B cell (primary cell): ENCODE results near the gene DSCAML1. TPM values are rescaled to one million over a fixed set of nuclear protein-coding genes. Genes with fewer than 3 reads are reported as not detected.

ENCODE experiments used
- ATAC-seq: fragments of 200-7000 bp; cut with Tn5 transposase; one replicate; pipeline ENCODE4 v1.10.0; 2021; ENCODE audit warnings: low read depth, mild to moderate bottlenecking, moderate number of reproducible peaks, moderate library complexity
- CTCF ChIA-PET: fragments of 350-600 bp; sonication (Branson Sonifier 250); formaldehyde crosslinking; loops from one replicate; lab custom pipeline; 2021; ENCODE audit warnings: antibody characterized with exemption, inconsistent platforms; lab: Charles Lee
- POLR2A ChIA-PET: fragments of 350-600 bp; sonication (Branson Sonifier 250); formaldehyde crosslinking; loops from one replicate; lab custom pipeline; 2021; ENCODE audit warnings: antibody characterized with exemption; lab: Charles Lee
- DNase-seq: peaks from one replicate; pipeline ENCODE4 v3.0.0; 2013
- H2AFZ ChIP-seq: 2 replicates; pipeline ENCODE4 v1.6.1; 2012; ENCODE audit warnings: mild to moderate bottlenecking, low read depth, low read length; ENCODE audit not compliant: insufficient read depth, poor library complexity, severe bottlenecking
- H3K27ac ChIP-seq, 2 donors: 1 replicate in 1 of 2; 2 replicates in 1 of 2; pipeline ENCODE4 v1.5.1; 2012 to 2013; ENCODE audit warnings: low read length in 2 of 2, mild to moderate bottlenecking in 2 of 2, moderate library complexity in 1 of 2
- H3K27me3 ChIP-seq, 4 experiments: fragments of 200-600 bp in 1 of 4; sonication (generic) in 1 of 4; replicated peaks in 1 of 4; 1 replicate in 2 of 4; 2 replicates in 2 of 4; pipeline versions ENCODE4 v1.6.1 to v1.7.0; 2013 to 2016; ENCODE audit warnings: low read length in 3 of 4, mild to moderate bottlenecking in 2 of 4, mixed read lengths in 1 of 4, moderate library complexity in 1 of 4; ENCODE audit not compliant: insufficient read depth in 4 of 4, control insufficient read depth in 3 of 4; ENCODE audit errors: control extremely low read depth in 1 of 4
- H3K36me3 ChIP-seq, 2 experiments: replicated peaks in 1 of 2; 1 replicate in 1 of 2; 2 replicates in 1 of 2; pipeline versions ENCODE4 v1.6.1 to v1.7.1; 2013; ENCODE audit warnings: low read length in 1 of 2; ENCODE audit not compliant: insufficient read depth in 2 of 2, control insufficient read depth in 1 of 2; ENCODE audit errors: control extremely low read depth in 1 of 2, extremely low read depth in 1 of 2
- H3K4me1 ChIP-seq, 2 donors: fragments of 200-600 bp in 1 of 2; sonication (generic) in 1 of 2; 1 replicate in 1 of 2; 2 replicates in 1 of 2; pipeline versions ENCODE4 v1.5.1 to v1.6.1; 2013 to 2017; ENCODE audit warnings: low read length in 2 of 2; ENCODE audit not compliant: control insufficient read depth in 2 of 2, insufficient read depth in 2 of 2
- H3K4me2 ChIP-seq: replicated peaks from 2 replicates; pipeline ENCODE3; 2012; ENCODE audit warnings: mild to moderate bottlenecking, low read depth, low read length; ENCODE audit not compliant: poor library complexity, severe bottlenecking
- H3K4me3 ChIP-seq, 5 experiments: fragments of 200-600 bp in 1 of 5; sonication (generic) in 1 of 5; 1 replicate in 3 of 5; 2 replicates in 2 of 5; pipeline versions ENCODE4 v1.5.1 to v1.7.0; 2011 to 2016; ENCODE audit warnings: low read length in 4 of 5, mild to moderate bottlenecking in 4 of 5, low read depth in 2 of 5, control low read depth in 1 of 5, moderate library complexity in 1 of 5; ENCODE audit not compliant: insufficient read depth in 1 of 5; ENCODE audit errors: control extremely low read depth in 1 of 5, extremely low read depth in 1 of 5
- H3K79me2 ChIP-seq: fragments of 200-600 bp; sonication (generic); one replicate; pipeline ENCODE4 v1.6.0; 2016; ENCODE audit warnings: low read length; ENCODE audit not compliant: control insufficient read depth, insufficient read depth
- H3K9ac ChIP-seq: fragments of 200-600 bp; sonication (generic); 2 replicates; pipeline ENCODE4 v1.6.1; 2017; ENCODE audit warnings: mild to moderate bottlenecking, low read length, moderate library complexity
- H3K9me3 ChIP-seq, 3 donors: one replicate each; pipeline versions ENCODE4 v1.6.1 to v1.7.1; 2013; ENCODE audit warnings: low read length in 2 of 3; ENCODE audit not compliant: control insufficient read depth in 2 of 3, insufficient read depth in 1 of 3; ENCODE audit errors: control extremely low read depth in 1 of 3
- H4K20me1 ChIP-seq: 2 replicates; pipeline ENCODE4 v1.6.0; 2012; ENCODE audit warnings: mild to moderate bottlenecking, low read length; ENCODE audit not compliant: insufficient read depth, control insufficient read depth, poor library complexity, severe bottlenecking
- H3K27ac Mint-ChIP-seq: one replicate; pipeline ENCODE4 v1.8.0; 2021; ENCODE audit warnings: mixed read lengths
- H3K27me3 Mint-ChIP-seq: one replicate; pipeline ENCODE4 v1.8.0; 2021; ENCODE audit warnings: mixed read lengths
- H3K4me1 Mint-ChIP-seq: one replicate; pipeline ENCODE4 v1.8.0; 2021; ENCODE audit warnings: mixed read lengths
- H3K4me3 Mint-ChIP-seq: one replicate; pipeline ENCODE4 v1.8.0; 2021; ENCODE audit warnings: mixed read lengths
- H3K9me3 Mint-ChIP-seq: one replicate; pipeline ENCODE4 v1.8.0; 2022; ENCODE audit warnings: mixed read lengths; ENCODE audit not compliant: insufficient read depth
- CTCF ChIP-seq: fragments of 200-600 bp; IDR thresholded peaks from one replicate; pipeline ENCODE4 v1.8.0; 2022; ENCODE audit warnings: antibody characterized with exemption, mild to moderate bottlenecking
- EZH2 ChIP-seq: IDR thresholded peaks from 2 replicates; pipeline ENCODE4 v1.6.1; 2012; ENCODE audit warnings: borderline replicate concordance, low read depth, mild to moderate bottlenecking, moderate library complexity, low read length; ENCODE audit not compliant: insufficient read depth, poor library complexity, severe bottlenecking
- WGBS: methylation state at CpG from one replicate; pipeline ENCODE4 v1.1.5; 2013; ENCODE audit warnings: missing lambda C conversion rate; ENCODE audit not compliant: insufficient coverage; 5-methylcytosine and 5-hydroxymethylcytosine counted together
- intact Hi-C: fragments of 100-400 bp; cut with micrococcal nuclease; formaldehyde crosslinking; loops from one replicate; pipeline ENCODE4 v1.10.0; 2022
- polyA plus RNA-seq: library from polyadenylated mRNA; depleted of rRNA; stranded (reverse); fragments of >200 nt; gene quantifications from 2 replicates; pipeline ENCODE4 v1.2.3, GENCODE V29; 2012
- total RNA-seq, 2 donors: library from RNA; stranded (reverse); fragments of 120-200 nt in 1 of 2; gene quantifications; 1 replicate in 1 of 2; 2 replicates in 1 of 2; pipeline versions ENCODE4 v1.2.3 to v1.2.4, GENCODE V29; 2013 to 2022

DSCAML1 gene
- total and polyA plus RNA-seq, 2 donors (not counting 1 experiment from before 2014, with no cell fraction given): 1.2 to 6.2 TPM

- DNase-seq: no peak
- WGBS: 93% methylated on average over 2 of the region's 4 CpGs
- Histone ChIP-seq H2AFZ (no peak overlapping the region), H3K4me2 (no peak overlapping the region), H3K27me3 (peaks cover 0 to 4% (median under 1%) of the 10 kb centered on the region in 4 experiments), H3K4me1 (no peaks in the 10 kb centered on the region), H3K9me3 (peaks cover 2 to 8% (median 5%) of the 10 kb centered on the region in 3 donors), H3K4me3 (no peak overlapping the region), H3K9ac (no peak overlapping the region), H3K79me2 (no peaks in the 10 kb centered on the region), H3K36me3 (no peaks in the 10 kb centered on the region), H4K20me1 (no peaks in the 10 kb centered on the region), H3K27ac (no peak overlapping the region)
- TF ChIP-seq EZH2 (no peak), CTCF (no peak)
- H3K4me1 Mint-ChIP-seq: no peaks in the 10 kb centered on the region
- ATAC-seq: no peak
- intact Hi-C loops: no loop called here
- peaks cover 4% of the 10 kb centered on the region for H3K9me3 Mint-ChIP-seq
- POLR2A ChIA-PET: interaction anchor here (0.6 kb wide), 1 partner anchor 13 kb away, joined by 3 read pairs; no protein-coding TSS in a partner anchor
- CTCF ChIA-PET: no interaction called here
- no peak overlapping the region for H3K27ac Mint-ChIP-seq
- H3K27me3 Mint-ChIP-seq: peaks cover 20% of the 10 kb centered on the region
- H3K4me3 Mint-ChIP-seq: no peak overlapping the region
Observed at GRCh38 chr11:117625237-117625636, 171.8 kb downstream of the DSCAML1 start.

- Histone ChIP-seq H3K4me3 (no peak overlapping the region), H3K4me1 (no peaks in the 10 kb centered on the region), H3K79me2 (no peaks in the 10 kb centered on the region), H3K9ac (no peak overlapping the region), H4K20me1 (no peaks in the 10 kb centered on the region), H3K36me3 (no peaks in the 10 kb centered on the region), H2AFZ (no peak overlapping the region), H3K27ac (no peak overlapping the region), H3K9me3 (peaks cover 2 to 8% (median 5%) of the 10 kb centered on the region in 3 donors), H3K4me2 (no peak overlapping the region), H3K27me3 (peaks cover 0 to 9% (median 2%) of the 10 kb centered on the region in 4 experiments)
- ChIA-PET POLR2A (no interaction called here), CTCF (interaction anchor here (1.1 kb wide), 1 partner anchor 21 kb away, joined by 3 read pairs; no protein-coding TSS in a partner anchor)
- Mint-ChIP-seq H3K27me3 (peaks cover 28% of the 10 kb centered on the region), H3K27ac (no peak overlapping the region), H3K4me3 (no peak overlapping the region), H3K9me3 (peaks cover 4% of the 10 kb centered on the region), H3K4me1 (no peaks in the 10 kb centered on the region)
- TF ChIP-seq CTCF (no peak), EZH2 (no peak)
- DNase-seq: no peak
- ATAC-seq: no peak
- intact Hi-C loops: no loop called here
- 100% methylated on average over 2 of the region's 2 CpGs for WGBS
Observed at GRCh38 chr11:117623831-117624271, 173.2 kb downstream of the DSCAML1 start.
